T1000 (cell line): ENCODE measurements around the gene PCNX3.

Experiments
- DNase-seq: peaks from one replicate; lab custom pipeline; 2025; ENCODE audit warnings: mixed read lengths; lab: John Stamatoyannopoulos, UW

The PCNX3 gene

DNA sequence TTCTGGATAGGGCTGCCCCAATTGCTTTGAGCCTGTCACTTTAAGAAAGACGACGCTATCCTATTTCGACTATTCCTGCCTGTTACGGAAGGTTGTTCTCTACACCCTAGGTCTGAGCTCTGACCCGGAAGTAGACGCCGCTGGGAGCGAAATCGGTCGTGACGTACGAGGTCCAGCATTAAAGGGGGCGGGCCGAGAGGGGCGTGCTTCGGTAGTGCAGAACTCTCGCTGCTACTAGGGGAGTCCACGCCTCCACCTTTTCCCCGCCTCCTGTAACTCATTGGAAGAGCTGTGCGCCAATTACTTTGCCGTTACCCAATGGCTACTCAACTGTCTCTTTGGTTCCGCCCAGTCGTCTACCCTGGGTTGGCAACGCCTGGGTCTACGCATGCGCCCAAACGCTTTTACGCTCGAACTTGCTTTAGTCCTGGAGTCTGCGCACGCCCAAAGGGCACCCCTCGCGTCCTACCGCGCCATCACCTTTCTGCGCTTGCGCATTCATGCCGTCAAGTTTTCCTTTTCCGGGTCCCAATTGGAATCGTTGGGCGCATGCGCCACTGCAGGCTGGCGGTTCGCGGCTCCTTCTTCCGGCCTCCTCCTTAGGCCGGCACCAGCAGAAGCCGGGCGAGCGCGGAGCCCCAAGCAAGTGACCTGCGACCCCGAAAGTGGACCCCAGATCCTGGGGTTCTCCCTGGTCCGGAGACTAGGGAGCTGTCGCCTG lies at the start of gene PCNX3:
TSS of gene PCNX3 (plus strand) at position 548 of the 721 bp plus-strand sequence. CDS start 536 bp downstream, outside the sequence.
- DNase-seq: peak; percentile 100

DNA sequence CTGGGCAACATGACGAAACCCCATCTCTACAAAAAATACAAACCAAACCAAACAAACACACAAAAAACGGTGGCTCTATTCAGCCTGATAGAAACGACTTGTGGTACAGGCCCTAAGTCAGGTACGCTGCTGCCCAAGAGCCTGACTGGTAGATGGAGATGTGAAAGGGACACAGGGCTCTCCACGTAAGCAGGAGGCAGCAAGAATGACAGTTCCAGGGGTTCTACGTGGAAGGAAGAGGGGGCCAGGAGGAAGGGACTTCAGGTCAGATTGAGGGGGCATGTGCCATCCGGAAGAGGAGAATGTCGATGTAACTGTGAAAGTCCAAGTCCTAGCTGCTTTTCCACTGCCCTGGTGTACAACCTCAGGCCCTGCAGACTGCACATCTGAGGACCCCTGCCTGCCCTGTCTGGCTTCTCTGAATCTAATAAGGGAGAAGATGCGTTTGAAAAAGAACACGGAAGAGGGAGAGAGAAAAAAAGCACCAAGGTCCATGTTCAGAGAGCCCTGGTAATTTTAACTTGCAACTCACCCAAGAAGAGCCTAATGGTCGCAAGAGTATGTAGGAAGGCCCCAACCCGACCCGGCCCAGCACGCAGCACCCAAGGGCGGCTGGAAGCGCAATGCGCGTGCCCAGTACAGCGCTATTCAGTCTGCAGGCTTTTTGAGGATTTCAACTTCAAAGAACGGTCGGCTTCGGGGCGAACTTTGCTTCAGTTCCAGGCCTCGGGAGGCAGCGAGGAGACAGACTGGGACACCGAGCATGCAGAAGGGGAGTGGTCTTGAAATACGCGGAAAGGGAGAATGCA lies 46.2 kb upstream of the PCNX3 start:
- DNase-seq: no peak

DNA sequence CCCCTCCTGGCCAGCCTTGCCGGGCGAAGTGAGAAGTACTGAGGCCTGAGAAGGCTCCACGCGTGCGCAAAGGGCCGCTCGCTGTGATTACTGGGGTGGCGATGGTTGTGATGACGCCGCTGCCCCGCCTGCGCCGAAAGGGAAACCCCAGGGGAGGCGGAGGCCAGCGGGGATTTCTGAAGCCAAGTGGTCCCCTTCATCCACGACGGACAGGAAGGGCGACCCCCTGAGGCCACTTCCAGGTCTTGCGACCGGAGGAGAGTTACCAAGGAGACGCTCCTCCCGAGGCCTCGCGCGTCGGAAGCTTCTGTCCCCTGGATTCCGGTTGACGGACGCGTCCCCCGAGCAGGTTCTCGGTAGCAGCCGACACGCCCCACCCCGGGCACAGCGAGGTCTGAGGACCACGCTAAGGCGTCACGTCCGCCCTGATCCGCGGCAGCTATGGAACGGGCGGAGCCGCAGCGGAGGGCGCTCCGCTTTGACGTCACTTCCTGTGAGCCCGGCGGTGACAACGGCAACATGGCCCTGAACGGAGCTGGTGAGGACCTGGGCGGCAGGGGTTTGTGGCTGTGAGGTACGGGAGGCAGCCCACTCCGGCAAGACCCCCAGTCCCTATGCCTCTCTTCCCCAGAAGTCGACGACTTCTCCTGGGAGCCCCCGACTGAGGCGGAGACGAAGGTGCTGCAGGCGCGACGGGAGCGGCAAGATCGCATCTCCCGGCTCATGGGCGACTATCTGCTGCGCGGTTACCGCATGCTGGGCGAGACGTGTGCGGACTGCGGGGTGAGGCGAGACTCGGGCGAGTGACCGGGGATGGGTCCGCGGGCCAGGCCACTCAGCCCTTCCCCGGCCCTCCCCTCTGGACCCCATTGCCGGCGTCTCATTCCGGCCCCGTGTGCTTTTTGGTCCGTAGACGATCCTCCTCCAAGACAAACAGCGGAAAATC lies 45.3 kb upstream of the PCNX3 start, which contains the start of gene ZNRD2:
TSS of gene ZNRD2 (plus strand) at position 505 of the 946 bp plus-strand sequence. CDS start at position 520, 15 bp downstream.
- DNase-seq: peak; percentile 98

GRCh38 chr11:65571420-65571819 lies 44.2 kb upstream of the PCNX3 start:
- no peak for DNase-seq

- DNase-seq: no peak
Measured at GRCh38 chr11:65571940-65572339, 43.6 kb upstream of the PCNX3 start.

- DNase-seq: peak; percentile 73
Measured at GRCh38 chr11:65572356-65573051, 43.1 kb upstream of the PCNX3 start, which contains the start of gene FAM89B. FAM89B (plus strand) TSS chr11:65572538; CDS start chr11:65572670, 132 bp downstream.

DNA sequence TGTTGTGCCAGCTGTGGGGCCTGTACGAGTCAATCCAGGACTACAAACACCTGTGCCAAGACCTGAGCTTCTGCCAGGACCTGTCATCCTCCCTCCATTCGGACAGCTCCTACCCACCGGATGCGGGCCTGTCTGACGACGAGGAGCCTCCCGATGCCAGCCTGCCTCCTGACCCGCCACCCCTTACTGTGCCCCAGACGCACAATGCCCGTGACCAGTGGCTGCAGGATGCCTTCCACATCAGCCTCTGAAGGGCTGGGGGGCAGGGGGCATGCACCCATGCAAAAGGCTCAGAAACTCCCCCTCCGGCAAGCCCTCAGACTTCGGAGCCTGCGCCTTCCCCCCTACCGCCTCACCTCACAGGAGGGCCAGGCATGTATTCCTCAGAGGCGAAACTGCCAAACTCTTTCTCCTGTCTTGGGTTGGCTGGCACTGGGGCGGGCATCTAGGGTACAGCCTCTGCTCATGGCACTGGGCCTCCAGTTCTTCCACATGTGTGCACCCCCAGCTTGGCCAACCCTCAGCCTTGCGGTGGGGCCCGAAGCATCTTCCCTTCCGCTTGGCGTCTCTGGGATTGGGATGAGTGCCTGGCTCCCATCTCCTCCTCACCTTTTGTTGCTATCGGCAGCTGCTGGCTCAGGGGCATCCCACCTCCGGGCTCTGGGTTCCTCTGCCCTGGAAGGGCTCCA lies 42.0 kb upstream of the PCNX3 start:
- no peak for DNase-seq

GRCh38 chr11:65574109-65574810 lies 41.3 kb upstream of the PCNX3 start:
- peak; percentile 96 for DNase-seq

- no peak for DNase-seq
Measured at GRCh38 chr11:65574811-65575567, 40.6 kb upstream of the PCNX3 start.

- peak; percentile 40 for DNase-seq
Measured at GRCh38 chr11:65575568-65576231, 39.9 kb upstream of the PCNX3 start, which contains the start of gene EHBP1L1. EHBP1L1 (plus strand) TSS chr11:65576053; CDS start chr11:65576303, 250 bp downstream.

GRCh38 chr11:65576232-65576866 lies 39.2 kb upstream of the PCNX3 start:
- DNase-seq: no peak

DNA sequence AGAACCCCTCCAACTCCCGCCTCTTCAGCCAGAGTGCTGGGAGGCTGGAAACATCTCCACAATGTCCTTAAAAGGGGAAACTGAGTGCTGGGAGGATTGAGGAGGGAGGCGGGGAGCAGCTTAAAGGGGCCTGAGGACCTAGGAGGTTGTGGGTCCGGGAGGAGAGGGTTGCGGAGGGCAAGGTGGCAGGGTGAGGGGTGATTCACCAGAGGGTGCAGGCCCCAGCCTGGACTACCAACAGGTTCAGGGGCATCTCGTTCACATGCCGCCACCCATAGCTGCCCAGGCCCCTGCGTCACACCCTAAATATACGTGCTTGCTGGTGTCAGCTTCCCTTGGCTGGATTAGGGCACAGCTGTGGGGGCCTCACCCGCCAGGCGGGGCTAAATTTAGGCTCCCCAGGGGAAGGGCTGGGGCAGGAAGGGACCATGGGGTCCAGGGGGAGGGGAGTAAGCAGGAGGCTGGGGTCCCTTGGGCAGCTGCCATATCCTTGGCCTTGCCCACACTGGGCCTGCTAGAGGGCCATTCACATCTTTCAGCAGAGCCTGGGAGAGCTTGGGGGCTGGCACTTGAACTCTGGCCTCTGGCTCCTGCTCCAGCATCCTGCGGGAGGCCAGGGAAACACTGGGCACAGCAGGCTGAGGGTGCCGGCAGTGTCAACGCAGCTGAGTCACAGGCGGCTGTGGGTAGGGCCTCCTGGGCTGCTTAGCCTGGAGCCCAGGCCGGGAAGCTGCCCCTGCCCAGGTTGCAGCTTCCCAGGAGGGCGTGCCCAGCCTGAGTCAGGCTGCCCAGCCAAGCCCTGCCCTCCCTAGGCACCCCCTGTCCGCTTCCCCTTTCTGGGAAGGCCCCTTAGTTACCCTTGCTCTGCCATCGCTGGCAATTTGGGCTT lies 38.5 kb upstream of the PCNX3 start:
- DNase-seq: peak; percentile 83

DNA sequence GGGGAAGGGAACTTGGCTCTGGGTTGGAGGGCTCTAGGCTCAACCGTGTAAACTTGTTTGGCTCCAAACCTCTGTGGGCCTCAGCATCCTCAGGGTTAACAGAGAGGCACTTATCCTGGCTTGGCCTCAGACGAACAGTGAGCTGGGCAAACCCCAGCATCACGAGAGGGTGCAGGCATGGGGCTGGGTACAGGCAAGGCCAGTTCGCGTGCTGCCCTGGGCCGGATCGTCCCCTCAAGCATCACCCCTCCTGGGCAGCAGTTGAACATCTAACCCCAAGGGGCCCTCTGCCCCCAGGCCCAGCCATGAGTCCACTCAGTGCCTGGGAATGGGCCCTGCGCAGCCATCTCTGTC lies 37.8 kb upstream of the PCNX3 start:
- no peak for DNase-seq

- DNase-seq: no peak
Measured at GRCh38 chr11:65578134-65578533, 37.4 kb upstream of the PCNX3 start.

- DNase-seq: no peak
Measured at GRCh38 chr11:65578667-65579066, 36.9 kb upstream of the PCNX3 start.

DNA sequence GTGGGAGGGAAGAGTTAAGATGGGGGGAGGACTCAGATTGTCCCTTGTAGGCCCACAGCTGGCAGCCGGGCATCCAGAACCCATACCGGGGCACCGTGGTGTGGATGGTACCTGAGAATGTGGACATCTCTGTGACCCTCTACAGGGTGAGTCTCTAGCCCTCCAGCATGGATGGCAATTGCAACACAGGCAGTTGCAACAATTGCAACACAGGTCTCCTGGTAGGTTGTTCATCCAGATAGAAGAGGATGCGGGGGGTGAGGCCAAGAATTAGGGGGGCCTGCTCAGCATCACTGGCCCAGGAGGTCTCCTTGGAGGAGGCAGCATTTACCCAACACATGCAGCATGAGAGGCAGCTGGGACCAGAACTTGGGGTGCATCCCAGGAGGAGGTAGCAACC lies 36.3 kb upstream of the PCNX3 start:
- DNase-seq: no peak
